HepG2 (cell line): ENCODE data around the gene RNF40. TPM values are rescaled to one million over a fixed set of nuclear protein-coding genes. Genes with fewer than 3 reads are reported as not detected.
A peak's percentile ranks its signal among the peaks of the same experiment; 100 is the strongest.

ENCODE experiments used
- ATAC-seq: fragments of 200-7000 bp; cut with Tn5 transposase; 3 replicates; pipeline ENCODE4 v1.9.1; 2020; ENCODE audit warnings: mild to moderate bottlenecking, moderate library complexity
- BruUV-seq: library from RNA; stranded (reverse); fragments of 400-500 nt; replicated peaks from 2 replicates; lab custom pipeline; 2021; lab: Mats Ljungman, UMichigan
- CTCF ChIA-PET: fragments of 300-600 bp; formaldehyde crosslinking; extraction: SDS; loops from one replicate; lab custom pipeline; 2021; ENCODE audit warnings: low total read pairs, inconsistent platforms, low intra/inter-chr PET ratio; lab: Yijun Ruan, JAX
- POLR2A ChIA-PET: fragments of 350-600 bp; sonication (Branson Sonifier 250); formaldehyde crosslinking; loops from one replicate; lab custom pipeline; 2020; ENCODE audit warnings: antibody characterized with exemption, inconsistent platforms; lab: Yijun Ruan, JAX
- DNase-seq: peaks from one replicate; pipeline ENCODE4 v3.0.0-alpha.2; 2015; ENCODE audit warnings: low spot score
- FAIRE-seq: peaks from 3 replicates; lab custom pipeline; 2011; peaks lifted over from hg19 to GRCh38; lab: Jason Lieb, UNC
- H2AFZ ChIP-seq: one replicate; pipeline ENCODE4 v1.6.1; 2011; ENCODE audit warnings: low read length, inconsistent platforms
- H3K27ac ChIP-seq: fragments of 300-600 bp; 3 replicates; pipeline ENCODE4 v1.8.0; 2011; ENCODE audit warnings: mixed run types, mild to moderate bottlenecking, mixed read lengths, low read length, inconsistent platforms; ENCODE audit not compliant: insufficient read depth; ENCODE audit errors: extremely low read length
- H3K27me3 ChIP-seq, 2 experiments: fragments of 200-600 bp in 1 of 2; 2 replicates in 1 of 2; 3 replicates in 1 of 2; pipeline versions ENCODE4 v1.6.0 to v1.8.0; 2011; ENCODE audit warnings: low read length in 2 of 2, mild to moderate bottlenecking in 2 of 2, moderate library complexity in 2 of 2, inconsistent platforms in 1 of 2; ENCODE audit not compliant: insufficient read depth in 2 of 2, control insufficient read depth in 1 of 2
- H3K36me3 ChIP-seq, 2 experiments: fragments of 200-600 bp in 1 of 2; replicated peaks in 1 of 2; 2 replicates in 1 of 2; 3 replicates in 1 of 2; pipeline versions ENCODE4 v1.5.1 to v1.8.0; 2011; ENCODE audit warnings: low read length in 2 of 2, inconsistent platforms in 1 of 2; ENCODE audit not compliant: insufficient read depth in 2 of 2, control insufficient read depth in 1 of 2
- H3K4me1 ChIP-seq: 2 replicates; pipeline ENCODE4 v1.5.1; 2012; ENCODE audit warnings: low read length, inconsistent platforms; ENCODE audit not compliant: insufficient read depth
- H3K4me2 ChIP-seq: 2 replicates; pipeline ENCODE4 v1.6.0; 2011; ENCODE audit warnings: low read depth, low read length, inconsistent platforms
- H3K4me3 ChIP-seq, 3 experiments: fragments of 200-600 bp in 1 of 3; sonication (generic), shearing (Covaris generic) in 1 of 3; replicated peaks in 1 of 3; 2 replicates each; pipeline ENCODE4 v1.5.1; 2011 to 2016; ENCODE audit warnings: low read length in 3 of 3, inconsistent platforms in 2 of 3, low read depth in 2 of 3, mild to moderate bottlenecking in 2 of 3, control low read depth in 1 of 3, mixed read lengths in 1 of 3; ENCODE audit not compliant: insufficient read depth in 1 of 3
- H3K79me2 ChIP-seq: one replicate; pipeline ENCODE4 v1.6.1; 2011; ENCODE audit warnings: low read length, inconsistent platforms; ENCODE audit not compliant: insufficient read depth
- H3K9ac ChIP-seq: 2 replicates; pipeline ENCODE4 v1.6.0; 2011; ENCODE audit warnings: mild to moderate bottlenecking, low read depth, low read length, inconsistent platforms; ENCODE audit not compliant: insufficient read depth
- H3K9me3 ChIP-seq: 2 replicates; pipeline ENCODE4 v1.5.1; 2012; ENCODE audit warnings: mild to moderate bottlenecking, low read length
- H4K20me1 ChIP-seq: 2 replicates; pipeline ENCODE4 v1.6.0; 2011; ENCODE audit warnings: inconsistent platforms, mild to moderate bottlenecking, low read length, moderate library complexity; ENCODE audit not compliant: insufficient read depth
- ATF1 ChIP-seq: IDR thresholded peaks from 2 replicates; pipeline ENCODE4 v1.6.1; 2016; ENCODE audit warnings: mild to moderate bottlenecking, control low read depth
- CREB1 ChIP-seq, 2 experiments: fragments of 450-650 bp in 1 of 2; IDR thresholded peaks; 2 replicates each; pipeline ENCODE4 v1.6.1; 2016 to 2017; ENCODE audit warnings: control low read depth in 1 of 2, mild to moderate bottlenecking in 1 of 2, missing compliant biosample characterization in 1 of 2, missing genetic modification characterization in 1 of 2
- EHMT2 ChIP-seq: fragments of 200-600 bp; sonication (generic); IDR thresholded peaks from 2 replicates; pipeline ENCODE4 v1.7.0; 2017; ENCODE audit warnings: antibody characterized with exemption, low read depth, low read length, borderline replicate concordance
- HNF4A ChIP-seq: sonication (generic); formaldehyde crosslinking; IDR thresholded peaks from 2 replicates; pipeline ENCODE4 v1.4.0; 2020; ENCODE audit warnings: missing genetic modification reagents
- JUN ChIP-seq: sonication (generic); formaldehyde crosslinking; IDR thresholded peaks from 2 replicates; pipeline ENCODE4 v1.4.0; 2020; ENCODE audit warnings: mild to moderate bottlenecking, missing genetic modification reagents
- NFE2L1 ChIP-seq: sonication (generic); formaldehyde crosslinking; IDR thresholded peaks from 2 replicates; pipeline ENCODE4 v1.4.0; 2020; ENCODE audit warnings: missing genetic modification reagents, mild to moderate bottlenecking, borderline replicate concordance
- TAF1 ChIP-seq: sonication (generic); formaldehyde crosslinking; IDR thresholded peaks from 2 replicates; pipeline ENCODE4 v1.4.0; 2020; ENCODE audit warnings: missing genetic modification reagents
- YEATS2 ChIP-seq: sonication (generic); formaldehyde crosslinking; IDR thresholded peaks from 2 replicates; pipeline ENCODE4 v1.4.0; 2020; ENCODE audit warnings: missing genetic modification reagents, borderline replicate concordance
- ZKSCAN8 ChIP-seq: IDR thresholded peaks from 2 replicates; pipeline ENCODE4 v1.6.1; 2016; ENCODE audit warnings: borderline replicate concordance, missing genetic modification reagents, missing compliant biosample characterization
- ZNF557 ChIP-seq: sonication (generic); formaldehyde crosslinking; IDR thresholded peaks from 2 replicates; pipeline ENCODE4 v1.4.0; 2020; ENCODE audit warnings: missing genetic modification reagents
- ZNF564 ChIP-seq: sonication (generic); formaldehyde crosslinking; IDR thresholded peaks from 2 replicates; pipeline ENCODE4 v1.8.1; 2023; ENCODE audit warnings: mild to moderate bottlenecking, missing genetic modification reagents
- ZNF614 ChIP-seq: IDR thresholded peaks from 2 replicates; pipeline ENCODE4 v1.6.1; 2018; ENCODE audit warnings: missing biosample characterization, missing genetic modification reagents, inconsistent platforms, borderline replicate concordance
- ZNF776 ChIP-seq: sonication (generic); formaldehyde crosslinking; IDR thresholded peaks from 2 replicates; pipeline ENCODE4 v1.4.0; 2020; ENCODE audit warnings: mild to moderate bottlenecking, missing genetic modification reagents
- WGBS: methylation state at CpG from one replicate; pipeline ENCODE4 v1.1.6; 2017; ENCODE audit warnings: low lambda C conversion rate; 5-methylcytosine and 5-hydroxymethylcytosine counted together
- in situ Hi-C: cut with HindIII; loops from 2 replicates; pipeline ENCODE4 v1.10.0; 2017; ENCODE audit warnings: low pct_unique_long_range_greater_than_20kb; ENCODE audit not compliant: extremely low pct_ligation_motif_present
- intact Hi-C: fragments of 100-400 bp; cut with micrococcal nuclease; formaldehyde crosslinking; loops from one replicate; pipeline ENCODE4 v1.10.0; 2022; ENCODE audit not compliant: unreplicated experiment
- polyA plus RNA-seq, 8 experiments: library from polyadenylated mRNA; depleted of rRNA in 3 of 8; stranded (reverse) in 7 of 8; unstranded in 1 of 8; fragments of >200 nt; fragmentation: Illumina TruSeq in 4 of 8; extraction: Trizol in 4 of 8; gene quantifications; 2 replicates each; pipeline versions ENCODE4 v1.2.1 to v1.2.3, GENCODE V29; 2011 to 2016; ENCODE audit warnings: low read depth in 4 of 8, missing spikeins in 1 of 8, mixed read lengths in 1 of 8; ENCODE audit not compliant: insufficient read depth in 1 of 8
- total RNA-seq, 5 experiments: library from RNA; depleted of rRNA; stranded (reverse); fragments of >200 nt; fragmentation: Illumina TruSeq; extraction: Trizol; gene quantifications; 2 replicates each; pipeline ENCODE4 v1.2.3, GENCODE V29; 2016; ENCODE audit warnings: low read depth in 1 of 5
- TF ChIP-seq, protein P1 (sequence below), 2 experiments: sonication (generic) in 1 of 2; formaldehyde crosslinking in 1 of 2; IDR thresholded peaks; 2 replicates each; pipeline versions ENCODE4 v1.4.0 to v1.6.1; 2016 to 2020; ENCODE audit warnings: borderline replicate concordance in 1 of 2, low read depth in 1 of 2, mild to moderate bottlenecking in 1 of 2, missing genetic modification reagents in 1 of 2
- TF ChIP-seq, protein P2 (sequence below): sonication (generic); formaldehyde crosslinking; IDR thresholded peaks from 2 replicates; pipeline ENCODE4 v1.8.0; 2023; ENCODE audit warnings: mild to moderate bottlenecking, missing genetic modification reagents
- TF ChIP-seq, protein P3 (sequence below): sonication (generic); formaldehyde crosslinking; IDR thresholded peaks from 2 replicates; pipeline ENCODE4 v1.4.0; 2020; ENCODE audit warnings: missing genetic modification reagents

The RNF40 gene
- total and polyA plus RNA-seq, 2 of the 13 experiments (the other 11 are each of a cell fraction or from before 2014, with no cell fraction given): 84.0 to 85.6 TPM

DNA sequence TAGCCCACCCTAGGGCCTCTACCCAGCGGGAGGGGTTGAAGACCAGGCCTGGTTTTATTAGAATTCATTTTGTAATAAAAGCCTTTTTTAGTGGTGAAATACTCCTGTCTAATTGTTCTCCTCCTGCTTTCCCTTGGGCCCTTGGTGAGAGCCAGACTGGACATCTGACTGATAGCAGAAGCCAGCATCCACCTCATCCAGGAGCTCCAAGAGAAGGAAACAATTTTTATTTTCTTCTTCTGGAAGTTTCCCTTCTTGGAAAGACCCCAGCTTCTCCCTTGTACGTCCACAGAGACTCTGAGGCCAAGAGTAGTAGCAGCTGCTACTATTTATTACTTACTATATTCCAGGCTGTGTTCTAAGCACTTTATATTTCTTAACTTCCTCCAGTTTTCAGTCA, 17.9 kb upstream of the RNF40 start (continued):
- TF ChIP-seq, protein P1, sequence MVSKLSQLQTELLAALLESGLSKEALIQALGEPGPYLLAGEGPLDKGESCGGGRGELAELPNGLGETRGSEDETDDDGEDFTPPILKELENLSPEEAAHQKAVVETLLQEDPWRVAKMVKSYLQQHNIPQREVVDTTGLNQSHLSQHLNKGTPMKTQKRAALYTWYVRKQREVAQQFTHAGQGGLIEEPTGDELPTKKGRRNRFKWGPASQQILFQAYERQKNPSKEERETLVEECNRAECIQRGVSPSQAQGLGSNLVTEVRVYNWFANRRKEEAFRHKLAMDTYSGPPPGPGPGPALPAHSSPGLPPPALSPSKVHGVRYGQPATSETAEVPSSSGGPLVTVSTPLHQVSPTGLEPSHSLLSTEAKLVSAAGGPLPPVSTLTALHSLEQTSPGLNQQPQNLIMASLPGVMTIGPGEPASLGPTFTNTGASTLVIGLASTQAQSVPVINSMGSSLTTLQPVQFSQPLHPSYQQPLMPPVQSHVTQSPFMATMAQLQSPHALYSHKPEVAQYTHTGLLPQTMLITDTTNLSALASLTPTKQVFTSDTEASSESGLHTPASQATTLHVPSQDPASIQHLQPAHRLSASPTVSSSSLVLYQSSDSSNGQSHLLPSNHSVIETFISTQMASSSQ (IDR thresholded peaks at IDR 0.05; ENCODE audit: low read depth): no peak
- TF ChIP-seq, protein P1 (CRISPR knock-in tag; IDR thresholded peaks at IDR 0.05; ENCODE audit: borderline replicate concordance): no peak
- TF ChIP-seq ZNF776 (CRISPR knock-in tag) (no peak), NFE2L1 (no peak), ZNF557 (no peak), ATF1 (CRISPR knock-in tag) (no peak)

DNA sequence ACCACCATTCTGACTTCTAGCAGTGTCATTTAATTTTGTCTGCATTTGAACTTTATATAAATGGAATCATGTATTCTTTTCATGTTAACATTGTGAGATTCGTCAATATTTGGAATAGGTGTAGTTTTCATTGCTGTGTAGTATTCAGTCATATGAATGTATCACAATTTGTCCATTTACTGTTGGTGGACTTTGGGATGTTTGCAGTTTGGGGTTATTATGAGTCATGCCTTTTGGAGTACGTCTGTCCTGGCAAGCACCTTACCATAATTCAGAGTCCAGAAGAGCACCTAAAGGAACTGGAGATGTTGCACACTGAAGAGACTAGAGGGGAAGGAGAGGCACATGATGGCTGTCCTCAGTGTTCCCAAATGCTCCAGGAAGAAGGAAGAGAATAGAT, 17.0 kb upstream of the RNF40 start:
- 11% methylated on average over 2 of the region's 2 CpGs for WGBS
- H3K9me3 ChIP-seq: no peaks in the 10 kb centered on the region
- peaks cover 0 to 3% of the 10 kb centered on the region in 2 experiments; a peak in 1 of 5 replicates for H3K36me3 ChIP-seq
- H2AFZ ChIP-seq: no peak overlapping the region
- H3K4me1 ChIP-seq: peaks cover 62% of the 10 kb centered on the region
- H3K27ac ChIP-seq: peak overlapping the region; percentile 66
- DNase-seq (peak; percentile 67), ATAC-seq (no peak; the same call in 2 of the 3 replicates), FAIRE-seq (peak; percentile 62)
- H3K4me2 ChIP-seq: peak overlapping the region; percentile 20; the same call in 1 of the 2 replicates
- no peaks in the 10 kb centered on the region for H3K27me3 ChIP-seq
- intact Hi-C loops (loop anchor here (5.0 to 10.0 kb wide), 3 partner anchors 48 to 678 kb away; partner anchors contain the start of genes ALDOA and SRCAP), in situ Hi-C loops (no loop called here)
- no TSS peak for BruUV-seq
- ChIA-PET CTCF (no interaction called here), POLR2A (no interaction called here)
- H3K79me2 ChIP-seq: peaks cover 8% of the 10 kb centered on the region
- H3K9ac ChIP-seq: peak overlapping the region; percentile 21; the same call in 1 of the 2 replicates
- no peak overlapping the region for H3K4me3 ChIP-seq
- H4K20me1 ChIP-seq: no peaks in the 10 kb centered on the region
- TF ChIP-seq TAF1 (CRISPR knock-in tag) (no peak), HNF4A (CRISPR knock-in tag) (peak; percentile 85), CREB1 (IDR thresholded peaks at IDR 0.05) (peak; percentile 47), CREB1 (CRISPR knock-in tag; IDR thresholded peaks at IDR 0.05) (peak; percentile 51; the same call in 1 of the 2 replicates), JUN (CRISPR knock-in tag) (peak; percentile 73), ZNF614 (CRISPR knock-in tag) (no peak), ZKSCAN8 (CRISPR knock-in tag) (peak; percentile 52; the same call in 1 of the 2 replicates), YEATS2 (CRISPR knock-in tag) (no peak), EHMT2 (no peak), ZNF564 (CRISPR knock-in tag) (no peak)
- TF ChIP-seq, protein P2, sequence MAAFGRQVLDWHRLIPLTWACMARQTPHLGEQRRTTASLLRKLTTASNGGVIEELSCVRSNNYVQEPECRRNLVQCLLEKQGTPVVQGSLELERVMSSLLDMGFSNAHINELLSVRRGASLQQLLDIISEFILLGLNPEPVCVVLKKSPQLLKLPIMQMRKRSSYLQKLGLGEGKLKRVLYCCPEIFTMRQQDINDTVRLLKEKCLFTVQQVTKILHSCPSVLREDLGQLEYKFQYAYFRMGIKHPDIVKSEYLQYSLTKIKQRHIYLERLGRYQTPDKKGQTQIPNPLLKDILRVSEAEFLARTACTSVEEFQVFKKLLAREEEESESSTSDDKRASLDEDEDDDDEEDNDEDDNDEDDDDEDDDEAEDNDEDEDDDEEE (CRISPR knock-in tag): no peak
- TF ChIP-seq, protein P3, sequence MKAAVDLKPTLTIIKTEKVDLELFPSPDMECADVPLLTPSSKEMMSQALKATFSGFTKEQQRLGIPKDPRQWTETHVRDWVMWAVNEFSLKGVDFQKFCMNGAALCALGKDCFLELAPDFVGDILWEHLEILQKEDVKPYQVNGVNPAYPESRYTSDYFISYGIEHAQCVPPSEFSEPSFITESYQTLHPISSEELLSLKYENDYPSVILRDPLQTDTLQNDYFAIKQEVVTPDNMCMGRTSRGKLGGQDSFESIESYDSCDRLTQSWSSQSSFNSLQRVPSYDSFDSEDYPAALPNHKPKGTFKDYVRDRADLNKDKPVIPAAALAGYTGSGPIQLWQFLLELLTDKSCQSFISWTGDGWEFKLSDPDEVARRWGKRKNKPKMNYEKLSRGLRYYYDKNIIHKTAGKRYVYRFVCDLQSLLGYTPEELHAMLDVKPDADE (CRISPR knock-in tag): no peak
